ENCODE data around the gene MAGT1. TPM values are rescaled to one million over a fixed set of nuclear protein-coding genes. Genes with fewer than 3 reads are reported as not detected.

The MAGT1 gene
- total RNA-seq, 1 donor from 2014 or later, result 39.3 TPM

Small RNAs within 50 kb of the gene (small RNA-seq; reads per million reads assigned to genes)
- gene RN7SL460P, result not detected
- gene RNU6-854P, result not detected

Other genes starting within 250 kb of the MAGT1 start
- 107 TPM for gene ATRX, start 109.2 kb downstream of the MAGT1 start, total RNA-seq
- 483 TPM for gene COX7B, start 4.0 kb upstream of the MAGT1 start, total RNA-seq
- 8.1 TPM for gene ATP7A, start 15.3 kb upstream of the MAGT1 start, total RNA-seq
- not detected for gene PGAM4, start 74.2 kb upstream of the MAGT1 start, total RNA-seq
- 135 TPM for gene PGK1, start 208.8 kb upstream of the MAGT1 start, total RNA-seq
- 14.2 TPM for gene TAF9B, start 244.2 kb upstream of the MAGT1 start, total RNA-seq

Data from vagina (tissue), 1 donor.